ENCODE measurements around the gene GRB14. TPM values are rescaled to one million over a fixed set of nuclear protein-coding genes. Genes with fewer than 3 reads are reported as not detected.

The GRB14 gene
- total RNA-seq, 1 experiment from 2014 or later = not detected

DNA sequence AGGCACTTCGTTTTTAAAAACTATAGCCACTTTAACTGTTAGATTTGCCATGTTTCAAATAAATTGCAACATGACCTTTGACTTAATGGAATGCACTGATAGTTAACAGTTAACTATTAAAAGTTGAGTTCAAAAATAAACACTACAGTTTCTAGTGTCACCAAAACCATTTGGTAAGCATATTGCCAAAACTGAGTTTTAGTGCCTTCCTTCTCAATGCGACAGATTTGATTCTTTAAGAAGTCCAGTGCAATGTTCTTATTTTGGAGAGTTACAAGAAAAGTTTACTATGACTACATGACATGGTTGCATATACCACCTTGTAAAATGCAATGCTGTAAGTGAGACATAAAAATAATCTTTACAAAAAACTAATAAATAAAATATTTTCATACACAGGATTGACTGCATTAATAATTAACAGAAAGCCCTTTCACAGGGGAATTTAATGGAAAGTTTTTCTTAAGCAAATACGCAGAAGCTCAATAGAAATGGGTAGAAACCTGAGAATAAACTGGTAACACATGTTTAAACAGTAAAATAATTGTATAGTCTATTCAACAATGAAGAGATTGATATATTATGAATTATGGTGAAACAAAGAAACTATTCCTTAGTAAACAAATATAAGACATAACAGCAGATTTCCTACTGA, 53.8 kb downstream of the GRB14 start:
- intact Hi-C loops (cut with micrococcal nuclease; ENCODE audit: unreplicated experiment) = no loop called here

DNA sequence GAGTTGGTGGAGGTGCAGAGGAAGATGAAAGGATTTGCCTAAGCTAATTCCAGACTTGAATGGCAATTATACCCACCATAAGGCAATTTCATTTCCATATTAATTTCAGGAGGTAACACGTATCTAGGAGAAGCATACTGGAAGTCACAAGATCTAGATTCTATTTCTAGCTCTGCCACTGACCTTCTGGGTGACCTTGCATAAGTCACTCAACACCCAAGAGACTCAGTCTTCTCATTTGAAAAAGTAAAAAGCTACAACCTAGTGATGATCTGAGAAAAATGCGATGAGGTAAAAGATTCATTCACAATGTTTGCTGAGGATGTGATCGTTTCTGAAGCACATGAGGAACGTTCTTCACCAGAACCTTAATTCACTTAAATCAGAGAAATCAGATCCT, 55.9 kb downstream of the GRB14 start:
- H3K36me3 ChIP-seq (ENCODE audit: control insufficient read depth, insufficient read depth, low read length) = no peaks in the 10 kb centered on the region
- CTCF ChIA-PET = no interaction called here
- intact Hi-C loops (cut with micrococcal nuclease; ENCODE audit: unreplicated experiment) = no loop called here

More for the DNA sequence above, 53.8 kb downstream of the GRB14 start:
- no TSS peak for BruUV-seq (replicated peaks)
- Histone ChIP-seq H3K4me3 (ENCODE audit: low read depth in 2 of 2, low read length in 2 of 2) (no peak overlapping the region), H3K4me1 (ENCODE audit: control insufficient read depth, insufficient read depth, low read length) (no peaks in the 10 kb centered on the region), H3K27ac (ENCODE audit: low read length) (no peak overlapping the region), H3K27me3 (ENCODE audit: control insufficient read depth, insufficient read depth, low read length) (no peaks in the 10 kb centered on the region; the same call in 1 of the 2 replicates), H3K9me3 (ENCODE audit: control insufficient read depth, insufficient read depth, low read depth, low read length) (no peaks in the 10 kb centered on the region), H3K36me3 (ENCODE audit: control insufficient read depth, insufficient read depth, low read length) (no peaks in the 10 kb centered on the region)
- POLR2A ChIA-PET = no interaction called here
- CTCF ChIA-PET = no interaction called here
- ATAC-seq (no peak), DNase-seq (ENCODE audit: low read depth, low spot score) (no peak)
- TF ChIP-seq, protein P1, sequence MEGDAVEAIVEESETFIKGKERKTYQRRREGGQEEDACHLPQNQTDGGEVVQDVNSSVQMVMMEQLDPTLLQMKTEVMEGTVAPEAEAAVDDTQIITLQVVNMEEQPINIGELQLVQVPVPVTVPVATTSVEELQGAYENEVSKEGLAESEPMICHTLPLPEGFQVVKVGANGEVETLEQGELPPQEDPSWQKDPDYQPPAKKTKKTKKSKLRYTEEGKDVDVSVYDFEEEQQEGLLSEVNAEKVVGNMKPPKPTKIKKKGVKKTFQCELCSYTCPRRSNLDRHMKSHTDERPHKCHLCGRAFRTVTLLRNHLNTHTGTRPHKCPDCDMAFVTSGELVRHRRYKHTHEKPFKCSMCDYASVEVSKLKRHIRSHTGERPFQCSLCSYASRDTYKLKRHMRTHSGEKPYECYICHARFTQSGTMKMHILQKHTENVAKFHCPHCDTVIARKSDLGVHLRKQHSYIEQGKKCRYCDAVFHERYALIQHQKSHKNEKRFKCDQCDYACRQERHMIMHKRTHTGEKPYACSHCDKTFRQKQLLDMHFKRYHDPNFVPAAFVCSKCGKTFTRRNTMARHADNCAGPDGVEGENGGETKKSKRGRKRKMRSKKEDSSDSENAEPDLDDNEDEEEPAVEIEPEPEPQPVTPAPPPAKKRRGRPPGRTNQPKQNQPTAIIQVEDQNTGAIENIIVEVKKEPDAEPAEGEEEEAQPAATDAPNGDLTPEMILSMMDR (IDR thresholded peaks at IDR 0.05) = no peak
- TF ChIP-seq POLR2AphosphoS5 (IDR thresholded peaks at IDR 0.05; ENCODE audit: low read depth, low read length) (no peak), SIN3A (IDR thresholded peaks at IDR 0.05; ENCODE audit: borderline replicate concordance, insufficient read depth, low read depth, low read length) (no peak), REST (IDR thresholded peaks at IDR 0.05; ENCODE audit: insufficient read depth in 1 of 2, low read depth in 2 of 2, low read length in 1 of 2) (no peak), TCF7L2 (IDR thresholded peaks at IDR 0.05; ENCODE audit: low read depth, low read length) (no peak)
- in situ Hi-C loops (cut with HindIII; ENCODE audit: low pct_unique_long_range_greater_than_20kb, low sequenced_read_pairs) = no loop called here

More for the DNA sequence above, 55.9 kb downstream of the GRB14 start:
- Histone ChIP-seq H3K27ac (ENCODE audit: low read length) (no peak overlapping the region), H3K4me1 (ENCODE audit: control insufficient read depth, insufficient read depth, low read length) (no peaks in the 10 kb centered on the region), H3K27me3 (ENCODE audit: control insufficient read depth, insufficient read depth, low read length) (no peaks in the 10 kb centered on the region; the same call in 1 of the 2 replicates), H3K4me3 (ENCODE audit: low read depth in 2 of 2, low read length in 2 of 2) (no peak overlapping the region), H3K9me3 (ENCODE audit: control insufficient read depth, insufficient read depth, low read depth, low read length) (no peaks in the 10 kb centered on the region)
- in situ Hi-C loops (cut with HindIII; ENCODE audit: low pct_unique_long_range_greater_than_20kb, low sequenced_read_pairs) = no loop called here
- ATAC-seq = no peak
- POLR2A ChIA-PET = no interaction called here
- TF ChIP-seq, protein P1 (IDR thresholded peaks at IDR 0.05) = no peak
- TF ChIP-seq TCF7L2 (IDR thresholded peaks at IDR 0.05; ENCODE audit: low read depth, low read length) = no peak
- no peak for TF ChIP-seq REST (IDR thresholded peaks at IDR 0.05; ENCODE audit: insufficient read depth in 1 of 2, low read depth in 2 of 2, low read length in 1 of 2)
- no peak for TF ChIP-seq POLR2AphosphoS5 (IDR thresholded peaks at IDR 0.05; ENCODE audit: low read depth, low read length)
- no peak for TF ChIP-seq SIN3A (IDR thresholded peaks at IDR 0.05; ENCODE audit: borderline replicate concordance, insufficient read depth, low read depth, low read length)
- no peak for DNase-seq (ENCODE audit: low read depth, low spot score)
- no TSS peak for BruUV-seq (replicated peaks)

Data from Panc1 (cell line).